Measurements from ENCODE around the gene CFAP410. TPM values are rescaled to one million over a fixed set of nuclear protein-coding genes. Genes with fewer than 3 reads are reported as not detected.
A peak's percentile ranks its signal among the peaks of the same experiment; 100 is the strongest.

Gene CFAP410
- total and polyA plus RNA-seq, 2 of the 8 experiments (the other 6 are each of a cell fraction or from before 2014, with no cell fraction given) = 10.6 to 12.0 TPM

DNA sequence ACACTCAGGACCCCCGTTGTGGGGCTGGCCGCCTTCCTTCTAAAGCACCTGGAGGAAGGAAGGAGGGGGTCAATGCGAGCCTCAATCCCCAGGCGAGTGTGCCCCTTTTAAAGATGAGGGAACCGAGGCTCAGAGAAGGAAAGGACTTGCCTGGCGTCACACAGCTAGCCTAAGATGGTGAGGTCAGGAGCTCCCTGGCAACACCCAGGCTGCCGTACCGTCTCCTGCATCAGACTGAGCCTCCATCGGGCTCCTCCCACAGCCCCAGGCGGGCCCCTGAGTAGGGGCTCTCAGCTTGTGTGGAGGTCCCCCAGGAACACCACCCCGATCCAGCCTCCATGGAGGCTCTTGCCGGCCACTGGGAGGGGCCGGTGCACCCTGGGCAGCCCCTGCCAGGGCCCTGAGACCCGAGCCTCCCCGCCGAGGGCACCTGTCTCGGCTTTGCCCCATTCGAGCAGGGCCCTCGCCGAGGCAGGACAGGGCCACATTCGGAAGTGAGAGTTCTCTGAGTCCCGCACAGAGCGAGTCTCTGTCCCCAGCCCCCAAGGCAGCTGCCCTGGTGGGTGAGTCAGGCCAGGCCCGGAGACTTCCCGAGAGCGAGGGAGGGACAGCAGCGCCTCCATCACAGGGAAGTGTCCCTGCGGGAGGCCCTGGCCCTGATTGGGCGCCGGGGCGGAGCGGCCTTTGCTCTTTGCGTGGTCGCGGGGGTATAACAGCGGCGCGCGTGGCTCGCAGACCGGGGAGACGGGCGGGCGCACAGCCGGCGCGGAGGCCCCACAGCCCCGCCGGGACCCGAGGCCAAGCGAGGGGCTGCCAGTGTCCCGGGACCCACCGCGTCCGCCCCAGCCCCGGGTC lies 53.8 kb downstream of the CFAP410 start, which contains the start of gene AIRE:
AIRE (plus strand) TSS at position 739 of the 855 bp plus-strand sequence. CDS start 131 bp downstream, outside the sequence.
- H3K27me3 ChIP-seq (replicated peaks in 1 of 4; ENCODE audit: control insufficient read depth in 3 of 4, extremely low read depth in 1 of 4, insufficient read depth in 3 of 4, low read length in 3 of 4) = peaks cover 0 to 28% (median 17%) of the 10 kb centered on the region in 4 experiments; a peak in 5 of 7 replicates
- no peak within 1 kb of the TSS for H3K56ac ChIP-seq (replicated peaks; ENCODE audit: insufficient read length, low read depth, low read length)
- H3K79me2 ChIP-seq (ENCODE audit: control insufficient read depth in 1 of 2, insufficient read depth in 2 of 2, low read length in 2 of 2) = no peaks in the 10 kb centered on the region
- H2AK5ac ChIP-seq (ENCODE audit: low read depth, low read length) = no peak within 1 kb of the TSS
- no peak within 1 kb of the TSS for H3K4ac ChIP-seq (replicated peaks; ENCODE audit: insufficient read length, low read depth, low read length)
- H4K5ac ChIP-seq (ENCODE audit: insufficient read length, low read depth, low read length) = no peak within 1 kb of the TSS
- no peaks in the 10 kb centered on the region; the same call in 1 of the 2 replicates for H3K23me2 ChIP-seq (ENCODE audit: low read depth, low read length)
- CTCF ChIA-PET (ENCODE audit: partially characterized antibody) = interaction anchor here (1.0 to 5.3 kb wide), 3 partner anchors 11 to 17 kb away, joined by 3 to 53 read pairs (median 11); no protein-coding TSS in a partner anchor
- peaks cover 0 to 23% (median 15%) of the 10 kb centered on the region in 4 experiments; a peak in 6 of 7 replicates for H3K4me1 ChIP-seq (replicated peaks in 1 of 4; ENCODE audit: control insufficient read depth in 3 of 4, insufficient read depth in 4 of 4, low read length in 3 of 4)
- peak within 1 kb of the TSS; percentile 32 for H3K18ac ChIP-seq (ENCODE audit: extremely low read depth, low read length)
- 36% methylated on average over 33 of the region's 56 CpGs; no CpG with 5 or more reads in 1 of the 2 experiments for WGBS, 2 experiments (ENCODE audit: extremely low coverage in 1 of 2, insufficient coverage in 1 of 2, insufficient read length in 1 of 2, insufficient replicate concordance in 2 of 2, low coverage in 1 of 2, low lambda C conversion rate in 2 of 2, missing lambda C conversion rate in 1 of 2)
- peak within 1 kb of the TSS; percentile 48 for H2BK15ac ChIP-seq (ENCODE audit: low read length)
- H3K14ac ChIP-seq (ENCODE audit: insufficient read length) = no peak within 1 kb of the TSS
- FAIRE-seq (no peak), DNase-seq (ENCODE audit: low read depth in 1 of 2, low spot score in 2 of 2) (no peak)
- H2BK12ac ChIP-seq (ENCODE audit: low read depth, low read length) = 0 out of 2 replicates have a peak within 1 kb of the TSS, but pooled peaks have one; percentile 18
- H3K23ac ChIP-seq (ENCODE audit: insufficient read length) = no peak within 1 kb of the TSS
- no peaks in the 10 kb centered on the region for H3K79me1 ChIP-seq (ENCODE audit: low read depth, low read length)
- H4K8ac ChIP-seq (ENCODE audit: extremely low read depth, insufficient read depth, low read length) = no peak within 1 kb of the TSS
- TF ChIP-seq HDAC6 (IDR thresholded peaks at IDR 0.05; ENCODE audit: low read depth, low read length) (no peak), SUZ12 (IDR thresholded peaks at IDR 0.05; ENCODE audit: low read length) (peak; percentile 45; the same call in 1 of the 2 replicates), EZH2 (IDR thresholded peaks at IDR 0.05; ENCODE audit: low read depth, low read length, severe bottlenecking) (peak; percentile 53), TEAD4 (IDR thresholded peaks at IDR 0.05; ENCODE audit: low read depth, low read length) (no peak)
- H4K91ac ChIP-seq (replicated peaks; ENCODE audit: insufficient read length, low read length) = peak within 1 kb of the TSS; percentile 25
- no peak within 1 kb of the TSS for H3K9ac ChIP-seq (replicated peaks in 1 of 4; ENCODE audit: extremely low read depth in 1 of 4, low read depth in 3 of 4, low read length in 3 of 4)
- peak within 1 kb of the TSS; percentile 78; the same call in 1 of the 2 replicates for H2AFZ ChIP-seq (ENCODE audit: low read length)
- no peak within 1 kb of the TSS for H2BK20ac ChIP-seq (ENCODE audit: low read length)
- H3K4me3 ChIP-seq (ENCODE audit: extremely low read depth in 1 of 4, insufficient read depth in 2 of 4, low read depth in 3 of 4, low read length in 4 of 4) = peak within 1 kb of the TSS; percentile 6 to 57 (median 26)
- H2BK5ac ChIP-seq (ENCODE audit: low read depth, low read length) = no peak within 1 kb of the TSS
- peak within 1 kb of the TSS; percentile 48 to 89 for H3K4me2 ChIP-seq (ENCODE audit: insufficient read depth in 1 of 2, low read depth in 2 of 2, low read length in 2 of 2)
- H4K20me1 ChIP-seq (replicated peaks in 1 of 2; ENCODE audit: control insufficient read depth in 1 of 2, insufficient read depth in 2 of 2, low read length in 2 of 2) = no peaks in the 10 kb centered on the region
- H2BK120ac ChIP-seq (replicated peaks; ENCODE audit: low read depth, low read length) = no peak within 1 kb of the TSS
- H3K36me3 ChIP-seq (ENCODE audit: control insufficient read depth in 2 of 4, insufficient read depth in 4 of 4, low read length in 3 of 4) = no peaks in the 10 kb centered on the region
- no peaks in the 10 kb centered on the region for H3K9me3 ChIP-seq (ENCODE audit: insufficient read depth in 2 of 2, low read depth in 1 of 2, low read length in 1 of 2)
- POLR2A ChIA-PET (ENCODE audit: partially characterized antibody) = no interaction called here
- no peak within 1 kb of the TSS for H3K27ac ChIP-seq (ENCODE audit: low read depth, low read length)

Data from H1 (cell line).